ENCODE data around the gene INPP5D.

INPP5D gene

GRCh38 chr2:233074106-233074505, 14.0 kb downstream of the INPP5D start:
- no peak for TF ChIP-seq CTCF (IDR thresholded peaks at IDR 0.05; ENCODE audit: extremely low read depth, missing control alignments)
- DNase-seq (ENCODE audit: low spot score), result no peak

DNA sequence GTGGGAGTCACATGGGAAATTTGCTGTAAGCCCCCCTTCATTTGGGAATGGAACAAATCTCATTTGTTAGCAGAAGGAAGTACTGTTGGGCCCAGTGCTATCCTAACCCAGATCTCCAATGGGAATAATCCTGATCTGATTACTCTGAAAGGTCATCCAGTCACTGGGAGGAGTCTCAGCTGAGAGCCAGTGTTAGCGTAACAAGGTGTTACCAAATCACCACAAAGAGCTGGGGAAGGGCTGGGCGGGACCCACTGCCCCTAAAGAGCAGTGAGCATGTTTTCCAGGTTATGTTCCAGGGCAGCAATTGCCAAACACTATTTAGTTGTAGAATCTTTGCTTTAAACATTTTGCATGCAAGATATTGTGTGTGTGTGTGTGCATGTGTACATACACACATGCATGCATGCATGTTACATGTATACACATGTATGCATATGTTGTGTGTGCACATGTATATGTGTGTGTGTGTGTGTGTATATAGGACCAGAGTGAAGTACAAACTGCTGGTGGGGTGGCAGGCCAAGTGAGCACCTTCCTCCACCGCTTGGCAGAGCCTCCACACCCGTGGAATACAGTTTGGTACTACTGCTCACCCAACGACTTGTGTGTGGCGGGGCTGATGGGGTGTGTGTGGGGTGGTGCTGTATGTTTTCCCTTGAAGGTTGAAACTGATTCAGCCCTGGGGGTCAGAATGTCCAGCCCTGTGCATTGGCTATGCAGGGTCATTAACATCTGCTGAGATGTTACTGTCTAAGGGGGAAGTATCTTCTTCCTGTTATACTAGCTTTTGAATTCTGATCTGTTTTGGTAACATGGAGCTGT, 15.2 kb downstream of the INPP5D start:
- no peak for TF ChIP-seq CTCF (IDR thresholded peaks at IDR 0.05; ENCODE audit: extremely low read depth, missing control alignments)
- DNase-seq (ENCODE audit: low spot score), result no peak

DNA sequence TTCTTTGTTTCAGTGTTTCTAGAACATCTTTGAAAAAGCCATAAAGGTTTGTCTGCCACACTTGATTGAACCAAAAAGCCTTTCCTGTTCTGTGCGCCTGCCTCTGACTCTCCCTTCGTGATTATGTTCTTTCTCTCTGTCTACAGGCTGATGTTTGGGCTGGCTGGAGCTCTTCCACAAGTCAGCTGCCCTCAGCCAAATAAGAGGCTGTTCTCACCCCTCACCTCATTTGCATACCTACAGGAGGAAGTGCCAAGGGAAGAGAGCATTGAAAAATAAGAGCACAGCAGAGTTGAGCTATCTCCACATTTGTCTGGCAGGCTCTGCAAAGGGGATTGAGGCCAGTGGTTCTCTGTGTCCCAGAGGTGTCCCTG, 15.8 kb downstream of the INPP5D start:
- DNase-seq (ENCODE audit: low spot score), result peak; percentile 36
- TF ChIP-seq CTCF (IDR thresholded peaks at IDR 0.05; ENCODE audit: extremely low read depth, missing control alignments), result no peak

GRCh38 chr2:233076749-233077148, 16.6 kb downstream of the INPP5D start:
- TF ChIP-seq CTCF (IDR thresholded peaks at IDR 0.05; ENCODE audit: extremely low read depth, missing control alignments), result no peak
- DNase-seq (ENCODE audit: low spot score), result no peak

- TF ChIP-seq CTCF (IDR thresholded peaks at IDR 0.05; ENCODE audit: extremely low read depth, missing control alignments), result no peak
- peak; percentile 35 for DNase-seq (ENCODE audit: low spot score)
Observed at GRCh38 chr2:233079473-233079877, 19.3 kb downstream of the INPP5D start.

GRCh38 chr2:233079953-233080835, 20.1 kb downstream of the INPP5D start:
- no peak for TF ChIP-seq CTCF (IDR thresholded peaks at IDR 0.05; ENCODE audit: extremely low read depth, missing control alignments)
- no peak for DNase-seq (ENCODE audit: low spot score)

- no peak for TF ChIP-seq CTCF (IDR thresholded peaks at IDR 0.05; ENCODE audit: extremely low read depth, missing control alignments)
Observed at GRCh38 chr2:233080836-233081229, 20.7 kb downstream of the INPP5D start.

More at GRCh38 chr2:233080836-233081229, 20.7 kb downstream of the INPP5D start:
- DNase-seq (ENCODE audit: low spot score), result no peak

All from GM20000 (cell line).